ES-I3 (cell line): Measurements from ENCODE around the gene HRH1.
"Not testable (repeated sequence)": the region's sequence is repeated elsewhere in the genome, so short reads cannot be mapped to it uniquely, and the experiment has no call there.

Source experiments
- H3K36me3 ChIP-seq: 2 replicates; pipeline ENCODE4 v1.6.1; 2013; ENCODE audit warnings: mild to moderate bottlenecking, low read length, control low read depth, moderate library complexity; ENCODE audit not compliant: insufficient read depth
- H3K4me1 ChIP-seq: 2 replicates; pipeline ENCODE4 v1.6.1; 2013; ENCODE audit warnings: mild to moderate bottlenecking, control low read depth, low read length; ENCODE audit not compliant: insufficient read depth
- H3K9ac ChIP-seq: 2 replicates; pipeline ENCODE4 v1.6.1; 2013; ENCODE audit warnings: low read depth, mild to moderate bottlenecking, low read length, moderate library complexity
- H3K9me3 ChIP-seq: 2 replicates; pipeline ENCODE4 v1.6.1; 2013; ENCODE audit warnings: mild to moderate bottlenecking, low read length, moderate library complexity; ENCODE audit not compliant: control insufficient read depth, insufficient read depth

HRH1 gene

GRCh38 chr3:11217370-11217769, 63.1 kb downstream of the HRH1 start:
- not testable (repeated sequence) for H3K36me3 ChIP-seq, H3K9me3 ChIP-seq, H3K9ac ChIP-seq, H3K4me1 ChIP-seq

DNA sequence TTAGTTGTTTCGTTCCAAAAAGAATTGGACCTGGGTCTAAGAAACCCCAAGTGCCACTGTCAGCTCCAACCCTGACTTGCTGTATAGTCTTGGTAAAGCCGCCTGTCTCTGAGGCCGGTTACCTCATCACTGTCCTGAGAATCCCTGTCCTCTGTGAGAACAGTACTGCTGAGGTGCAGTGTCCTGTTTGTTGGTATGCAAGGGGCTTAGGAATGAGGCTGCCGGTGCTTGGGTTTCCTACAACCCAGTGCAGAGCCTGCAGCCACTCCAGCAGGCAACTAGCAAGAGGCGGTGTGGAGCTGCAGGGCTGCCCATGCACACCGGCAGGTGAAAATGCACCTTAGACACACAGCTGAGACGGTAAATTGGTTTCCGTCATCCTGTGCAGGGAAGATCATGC, 65.9 kb downstream of the HRH1 start:
- Histone ChIP-seq H3K4me1 (no peaks in the 10 kb centered on the region; the same call in 1 of the 2 replicates), H3K9ac (no peak overlapping the region), H3K36me3 (no peaks in the 10 kb centered on the region)

DNA sequence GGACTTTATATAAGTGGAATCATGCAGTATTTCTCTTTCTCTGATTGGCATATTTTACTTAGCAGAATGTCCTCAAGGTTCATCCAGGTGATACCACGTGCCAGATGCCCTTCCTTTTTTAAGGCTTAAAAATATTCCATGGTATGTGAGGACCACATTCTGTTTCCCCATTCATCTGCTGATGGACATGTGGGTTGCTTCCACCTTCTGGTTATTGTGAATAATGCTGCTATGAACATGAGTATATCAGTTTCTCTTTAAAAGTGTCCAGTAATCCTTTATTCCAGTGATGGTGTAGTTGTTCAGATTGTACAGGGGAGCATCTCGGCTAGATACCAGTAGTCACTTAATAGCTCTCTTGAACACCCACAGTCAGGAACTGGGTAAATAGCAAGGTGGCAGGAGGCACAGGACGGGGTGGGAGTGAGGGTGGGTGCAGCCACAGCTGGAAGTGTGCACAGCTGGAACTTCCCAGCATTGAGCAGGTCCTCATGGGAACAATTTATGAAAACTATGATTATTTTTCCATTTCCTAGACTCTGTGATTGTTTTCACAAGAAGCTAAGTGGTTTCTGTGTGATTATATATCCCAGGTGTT, 67.6 kb downstream of the HRH1 start:
- no peaks in the 10 kb centered on the region; the same call in 1 of the 2 replicates for H3K4me1 ChIP-seq
- H3K9me3 ChIP-seq = no peaks in the 10 kb centered on the region
- no peak overlapping the region for H3K9ac ChIP-seq
- H3K36me3 ChIP-seq = no peaks in the 10 kb centered on the region

More for the DNA sequence above, 65.9 kb downstream of the HRH1 start:
- H3K9me3 ChIP-seq = no peaks in the 10 kb centered on the region

DNA sequence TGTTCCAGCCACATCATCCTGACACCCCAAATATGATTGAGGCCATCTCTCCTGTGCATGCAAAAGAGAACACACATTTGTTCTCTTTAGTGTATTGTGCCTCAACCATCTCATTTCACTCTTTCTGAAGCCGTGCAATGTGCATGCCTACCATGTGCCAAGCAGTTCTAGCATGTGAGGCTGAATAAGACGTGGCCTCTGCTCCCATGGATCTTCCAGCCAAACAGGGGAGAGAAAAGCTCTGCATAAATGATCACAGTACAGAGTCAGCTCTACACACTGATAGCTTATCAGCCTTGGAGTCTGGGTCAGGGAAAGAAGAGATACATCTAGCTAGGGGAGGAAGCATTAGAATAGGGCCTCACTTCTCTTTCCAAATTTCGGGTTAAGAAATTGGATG, 69.7 kb downstream of the HRH1 start:
- no peak overlapping the region for H3K9ac ChIP-seq
- no peaks in the 10 kb centered on the region; the same call in 1 of the 2 replicates for H3K4me1 ChIP-seq
- H3K9me3 ChIP-seq = no peaks in the 10 kb centered on the region

GRCh38 chr3:11224870-11225229, 70.6 kb downstream of the HRH1 start:
- Histone ChIP-seq H3K4me1 (no peaks in the 10 kb centered on the region; the same call in 1 of the 2 replicates), H3K9me3 (no peaks in the 10 kb centered on the region), H3K9ac (no peak overlapping the region), H3K36me3 (no peaks in the 10 kb centered on the region)

More for the DNA sequence above, 69.7 kb downstream of the HRH1 start:
- H3K36me3 ChIP-seq = no peaks in the 10 kb centered on the region

DNA sequence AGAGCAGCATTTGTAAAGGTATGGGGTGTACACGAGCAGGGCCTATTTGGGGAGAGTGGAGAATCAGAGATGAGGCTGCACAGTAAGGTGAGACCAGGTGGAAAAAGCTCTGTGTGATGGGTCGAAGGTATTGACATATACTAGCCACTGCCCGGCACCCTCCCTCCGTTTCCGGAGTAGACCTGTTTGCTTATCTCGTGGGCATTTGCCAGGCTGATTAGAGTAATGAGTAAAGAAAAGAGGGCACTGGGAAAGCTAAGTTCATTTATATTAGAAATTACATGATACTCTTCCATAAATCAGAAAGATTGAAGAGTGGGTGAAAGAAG, 71.7 kb downstream of the HRH1 start:
- H3K9me3 ChIP-seq = no peaks in the 10 kb centered on the region

DNA sequence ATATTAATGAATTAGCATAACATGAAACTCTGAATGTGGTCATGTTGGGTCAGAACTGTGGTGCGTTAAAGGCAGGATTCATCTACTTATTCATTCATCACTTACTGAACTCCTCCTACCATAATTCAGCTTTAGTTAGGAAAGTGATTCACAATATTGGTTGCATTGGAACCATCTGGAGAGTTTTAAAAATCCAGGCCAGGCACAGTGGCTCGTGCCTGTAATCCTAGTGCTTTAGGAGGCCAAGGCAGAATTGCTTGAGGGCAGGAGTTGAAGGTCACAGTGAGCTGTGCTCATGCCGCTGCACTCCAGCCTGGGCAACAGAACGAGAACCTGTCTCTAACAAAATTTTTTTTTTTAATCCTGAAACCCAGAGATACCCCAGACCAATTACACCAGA, 73.7 kb downstream of the HRH1 start:
- no peak overlapping the region for H3K9ac ChIP-seq
- no peaks in the 10 kb centered on the region for H3K36me3 ChIP-seq
- H3K4me1 ChIP-seq = no peaks in the 10 kb centered on the region; the same call in 1 of the 2 replicates
- no peaks in the 10 kb centered on the region for H3K9me3 ChIP-seq

More for the DNA sequence above, 71.7 kb downstream of the HRH1 start:
- H3K4me1 ChIP-seq = no peaks in the 10 kb centered on the region; the same call in 1 of the 2 replicates
- no peak overlapping the region for H3K9ac ChIP-seq
- no peaks in the 10 kb centered on the region for H3K36me3 ChIP-seq

DNA sequence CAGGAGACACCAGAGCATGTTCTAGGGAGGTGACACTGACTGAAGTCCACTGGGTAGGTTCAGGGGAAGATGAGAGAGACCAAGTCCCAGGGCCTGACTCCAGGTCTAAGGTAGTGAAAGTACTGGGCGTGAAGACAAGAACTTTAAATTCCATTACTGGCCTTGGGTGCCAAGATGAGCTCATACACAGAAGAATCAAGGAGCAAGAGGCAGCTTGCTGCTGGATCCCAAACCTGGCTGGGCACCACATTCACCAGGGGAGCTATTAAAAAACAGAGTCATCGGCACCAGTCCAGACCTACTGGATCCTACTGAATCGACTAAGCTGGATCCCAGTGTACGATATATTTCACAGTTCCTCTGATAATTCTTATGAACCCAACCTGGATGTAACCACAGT, 75.8 kb downstream of the HRH1 start:
- Histone ChIP-seq H3K4me1 (no peaks in the 10 kb centered on the region; the same call in 1 of the 2 replicates), H3K9me3 (no peaks in the 10 kb centered on the region), H3K9ac (no peak overlapping the region), H3K36me3 (no peaks in the 10 kb centered on the region)

DNA sequence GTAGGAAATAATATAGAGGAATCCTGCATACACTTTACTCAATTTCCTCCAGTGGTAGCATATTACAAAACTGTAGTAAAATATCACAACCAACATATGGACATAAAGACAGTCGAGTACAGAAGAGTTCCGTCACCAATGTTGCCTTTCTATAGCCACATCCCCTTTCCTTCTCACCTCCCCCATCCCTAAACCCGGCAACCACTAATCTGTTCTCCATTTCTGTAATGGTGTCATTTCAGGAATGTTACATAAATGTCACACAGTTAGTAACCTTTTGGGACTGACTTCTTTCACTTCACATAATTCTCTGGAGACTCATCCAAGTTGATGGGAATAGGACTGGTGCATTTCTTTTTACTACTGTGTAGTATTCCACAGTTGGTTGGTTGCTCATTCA, 76.5 kb downstream of the HRH1 start:
- Histone ChIP-seq H3K9me3 (no peaks in the 10 kb centered on the region), H3K9ac (no peak overlapping the region), H3K4me1 (no peaks in the 10 kb centered on the region), H3K36me3 (no peaks in the 10 kb centered on the region)

- no peak overlapping the region for H3K9ac ChIP-seq
- H3K9me3 ChIP-seq = no peaks in the 10 kb centered on the region
- H3K4me1 ChIP-seq = peaks cover 4% of the 10 kb centered on the region; the same call in 1 of the 2 replicates
- H3K36me3 ChIP-seq = no peaks in the 10 kb centered on the region
These were observed 81.1 kb downstream of the HRH1 start for GRCh38 chr3:11235385-11235784.

DNA sequence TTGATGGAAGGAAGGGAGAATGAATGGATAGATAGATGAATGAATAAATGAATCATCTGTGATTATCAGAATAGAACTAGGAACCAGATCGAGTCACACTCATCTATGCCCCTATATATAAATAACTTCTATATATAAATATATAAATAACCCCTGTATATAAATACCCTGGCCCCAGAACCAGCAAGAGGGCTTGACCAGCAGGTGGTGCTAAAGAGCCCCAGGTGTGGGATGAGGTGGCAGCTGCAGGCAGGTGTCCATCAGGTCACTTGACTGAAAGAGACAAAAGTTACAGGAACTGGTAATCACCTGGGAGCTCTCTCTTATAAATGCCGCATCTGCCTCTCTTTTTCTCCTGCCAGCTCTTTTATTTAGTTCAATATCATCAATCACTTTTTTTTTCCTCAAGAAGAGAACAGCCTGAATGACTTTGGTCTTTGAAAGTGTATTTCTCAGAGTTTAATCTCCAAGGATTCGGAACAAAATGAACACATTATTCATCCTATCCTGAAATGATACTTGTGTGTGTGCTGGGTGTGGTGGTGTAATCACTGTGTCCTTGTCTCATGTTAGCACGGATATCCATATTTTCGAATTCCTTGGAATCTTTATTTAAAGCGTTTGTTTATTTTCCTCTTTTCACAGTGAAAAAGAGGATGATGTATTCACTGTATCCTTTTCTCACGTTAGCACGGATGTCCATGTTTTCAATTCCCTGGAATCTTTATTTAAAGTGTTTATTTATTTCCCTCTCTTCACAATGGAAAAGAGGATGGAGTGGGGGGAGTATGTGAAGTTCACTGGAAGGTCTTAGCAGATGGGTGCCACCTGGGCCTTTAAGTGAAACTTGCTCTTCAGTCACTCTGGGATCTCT, 82.5 kb downstream of the HRH1 start:
- Histone ChIP-seq H3K9me3 (no peaks in the 10 kb centered on the region), H3K36me3 (no peaks in the 10 kb centered on the region), H3K4me1 (peaks cover 4% of the 10 kb centered on the region; the same call in 1 of the 2 replicates), H3K9ac (no peak overlapping the region)

DNA sequence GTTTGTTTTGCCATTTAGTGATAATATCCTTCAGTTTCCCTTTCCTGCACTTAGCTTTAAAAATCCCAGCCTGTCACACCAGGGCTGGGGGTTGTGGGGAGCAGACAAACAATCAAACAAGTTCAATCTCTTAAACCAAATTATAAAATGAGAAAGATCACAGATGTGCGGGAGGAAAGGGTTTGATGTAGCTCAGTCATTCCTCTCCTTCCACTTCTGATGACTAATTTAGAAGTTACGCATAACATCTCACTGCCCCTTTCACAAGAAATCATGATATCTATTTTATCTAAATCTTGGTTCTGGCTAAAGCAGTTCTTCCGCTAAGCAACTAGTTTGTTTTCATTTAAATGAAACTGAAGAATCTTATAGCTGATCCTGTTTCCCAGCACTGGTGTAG, 83.8 kb downstream of the HRH1 start:
- no peaks in the 10 kb centered on the region for H3K9me3 ChIP-seq
- no peak overlapping the region; the same call in 1 of the 2 replicates for H3K9ac ChIP-seq
- H3K4me1 ChIP-seq = peaks cover 4% of the 10 kb centered on the region; the same call in 1 of the 2 replicates
- H3K36me3 ChIP-seq = no peaks in the 10 kb centered on the region

DNA sequence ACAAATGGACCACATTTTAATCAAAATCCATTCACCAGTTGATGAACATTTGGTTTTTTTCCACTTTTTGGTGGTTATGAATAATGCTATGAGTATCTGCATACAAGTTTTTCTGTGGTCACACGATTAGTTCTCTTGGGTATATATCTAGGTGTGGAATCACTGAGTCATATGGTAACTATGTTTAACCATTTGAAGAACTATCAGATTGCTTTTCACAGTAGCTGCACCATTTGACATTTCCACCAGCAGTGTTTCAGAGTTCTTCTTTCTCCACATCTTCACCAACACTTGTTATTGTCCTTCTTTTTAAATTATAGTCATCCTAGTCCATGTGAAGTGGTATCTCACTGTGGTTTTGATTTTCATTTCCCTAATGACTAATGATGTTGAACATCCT, 84.6 kb downstream of the HRH1 start:
- Histone ChIP-seq H3K36me3 (no peaks in the 10 kb centered on the region), H3K4me1 (peaks cover 4% of the 10 kb centered on the region; the same call in 1 of the 2 replicates), H3K9ac (no peak overlapping the region), H3K9me3 (no peaks in the 10 kb centered on the region)

GRCh38 chr3:11239796-11240195, 85.5 kb downstream of the HRH1 start:
- Histone ChIP-seq H3K9ac (no peak overlapping the region), H3K9me3 (no peaks in the 10 kb centered on the region), H3K36me3 (no peaks in the 10 kb centered on the region), H3K4me1 (peaks cover 4% of the 10 kb centered on the region; the same call in 1 of the 2 replicates)

- Histone ChIP-seq H3K9ac (no peak overlapping the region), H3K9me3 (no peaks in the 10 kb centered on the region), H3K4me1 (peaks cover 4% of the 10 kb centered on the region; the same call in 1 of the 2 replicates), H3K36me3 (no peaks in the 10 kb centered on the region)
These were observed 86.2 kb downstream of the HRH1 start for GRCh38 chr3:11240496-11240895.
